ENCODE results near the gene SIK2.

DNA sequence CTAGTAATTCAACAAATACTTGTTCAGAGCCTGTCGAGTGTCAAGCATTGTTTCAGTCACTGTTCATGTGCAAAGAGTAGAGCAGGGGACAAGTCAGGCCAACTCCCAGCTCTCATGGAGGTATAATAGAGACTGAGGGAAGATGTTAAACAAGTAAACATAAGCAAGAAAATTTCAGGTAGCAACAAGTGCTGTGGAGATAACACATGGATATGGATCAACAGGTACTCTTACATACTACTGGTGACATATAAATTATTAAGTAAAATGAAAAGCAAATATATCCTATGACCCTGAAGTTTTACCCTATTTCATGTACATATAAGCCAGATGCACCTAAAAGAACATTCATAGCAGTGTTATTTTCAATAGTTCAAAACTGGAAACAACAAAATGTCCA is 42.7 kb downstream of the SIK2 start:
- TF ChIP-seq SPI1 (IDR thresholded peaks at IDR 0.05; ENCODE audit: borderline replicate concordance, low read depth, low read length) (no peak), MYC (IDR thresholded peaks at IDR 0.05; ENCODE audit: low read depth, low read length) (no peak), MYC (CRISPR knock-in tag; IDR thresholded peaks at IDR 0.05; ENCODE audit: borderline replicate concordance, low read depth) (no peak), RAD21 (CRISPR knock-in tag; conservative IDR thresholded peaks at IDR 0.05 in 1 of 2, IDR thresholded peaks at IDR 0.05 in 1 of 2) (no peak), HDAC3 (IDR thresholded peaks at IDR 0.05; ENCODE audit: borderline replicate concordance, partially characterized antibody) (no peak)
- TF ChIP-seq, protein P1, sequence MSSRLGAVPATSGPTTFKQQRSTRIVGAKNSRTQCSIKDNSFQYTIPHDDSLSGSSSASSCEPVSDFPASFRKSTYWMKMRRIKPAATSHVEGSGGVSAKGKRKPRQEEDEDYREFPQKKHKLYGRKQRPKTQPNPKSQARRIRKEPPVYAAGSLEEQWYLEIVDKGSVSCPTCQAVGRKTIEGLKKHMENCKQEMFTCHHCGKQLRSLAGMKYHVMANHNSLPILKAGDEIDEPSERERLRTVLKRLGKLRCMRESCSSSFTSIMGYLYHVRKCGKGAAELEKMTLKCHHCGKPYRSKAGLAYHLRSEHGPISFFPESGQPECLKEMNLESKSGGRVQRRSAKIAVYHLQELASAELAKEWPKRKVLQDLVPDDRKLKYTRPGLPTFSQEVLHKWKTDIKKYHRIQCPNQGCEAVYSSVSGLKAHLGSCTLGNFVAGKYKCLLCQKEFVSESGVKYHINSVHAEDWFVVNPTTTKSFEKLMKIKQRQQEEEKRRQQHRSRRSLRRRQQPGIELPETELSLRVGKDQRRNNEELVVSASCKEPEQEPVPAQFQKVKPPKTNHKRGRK (tag; IDR thresholded peaks at IDR 0.05): no peak
